Skin epidermis (tissue), 12 donors: ENCODE results near the gene ARID5B.

Source experiments
- H3K27ac ChIP-seq, 21 experiments: fragments of 200-600 bp; sonication (generic) in 11 of 21; one replicate each; pipeline ENCODE4 v1.5.0; 2020; ENCODE audit warnings: mild to moderate bottlenecking in 3 of 21, inconsistent platforms in 2 of 21, moderate library complexity in 2 of 21
- H3K4me3 ChIP-seq, 7 experiments: fragments of 200-600 bp; sonication (generic) in 2 of 7; one replicate each; pipeline ENCODE4 v1.5.0; 2020; ENCODE audit warnings: inconsistent platforms in 2 of 7, mild to moderate bottlenecking in 2 of 7, moderate library complexity in 1 of 7

The ARID5B gene

GRCh38 chr10:61902445-61903220, 1.1 kb downstream of the ARID5B start:
- peak overlapping the region; percentile 59 to 85 (median 73) for H3K4me3 ChIP-seq
- peak overlapping the region; percentile 90 to 100 (median 97) for H3K27ac ChIP-seq

- H3K4me3 ChIP-seq: peak overlapping the region; percentile 59 to 85 (median 73)
These were observed 1.9 kb downstream of the ARID5B start for GRCh38 chr10:61903221-61903927.

GRCh38 chr10:61903928-61904344, 2.4 kb downstream of the ARID5B start:
- H3K4me3 ChIP-seq: peak overlapping the region; percentile 59 to 85 (median 73)
- H3K27ac ChIP-seq: peak overlapping the region in 20 of 21 experiments; percentile 92 to 100 (median 97)

More at GRCh38 chr10:61903221-61903927, 1.9 kb downstream of the ARID5B start:
- H3K27ac ChIP-seq: peak overlapping the region; percentile 90 to 100 (median 97)

GRCh38 chr10:61904733-61905725, 3.5 kb downstream of the ARID5B start:
- Histone ChIP-seq H3K27ac (peak overlapping the region in 19 of 21 experiments; percentile 27 to 100 (median 97)), H3K4me3 (peak overlapping the region; percentile 10 to 85 (median 73))

GRCh38 chr10:61905837-61906561, 4.5 kb downstream of the ARID5B start:
- Histone ChIP-seq H3K4me3 (no peak overlapping the region), H3K27ac (peak overlapping the region in 6 of 21 experiments; percentile 35 to 98 (median 82))

GRCh38 chr10:61906562-61906901, 5.0 kb downstream of the ARID5B start:
- Histone ChIP-seq H3K4me3 (no peak overlapping the region), H3K27ac (peak overlapping the region in 3 of 21 experiments; percentile 32 to 54 (median 35))

- peak overlapping the region in 1 of 21 experiments; percentile 54 for H3K27ac ChIP-seq
These were observed 5.5 kb downstream of the ARID5B start for GRCh38 chr10:61907011-61907410.

GRCh38 chr10:61907587-61907986, 6.1 kb downstream of the ARID5B start:
- H3K27ac ChIP-seq: no peak overlapping the region

More at GRCh38 chr10:61907011-61907410, 5.5 kb downstream of the ARID5B start:
- no peak overlapping the region for H3K4me3 ChIP-seq

GRCh38 chr10:61910226-61910805, 8.8 kb downstream of the ARID5B start:
- Histone ChIP-seq H3K27ac (no peak overlapping the region), H3K4me3 (no peak overlapping the region)

More at GRCh38 chr10:61907587-61907986, 6.1 kb downstream of the ARID5B start:
- no peak overlapping the region for H3K4me3 ChIP-seq

GRCh38 chr10:61910894-61911293, 9.4 kb downstream of the ARID5B start:
- Histone ChIP-seq H3K4me3 (no peak overlapping the region), H3K27ac (no peak overlapping the region)

- no peak overlapping the region for H3K4me3 ChIP-seq
- H3K27ac ChIP-seq: no peak overlapping the region
These were observed 9.9 kb downstream of the ARID5B start for GRCh38 chr10:61911425-61911824.

- no peak overlapping the region for H3K27ac ChIP-seq
- H3K4me3 ChIP-seq: no peak overlapping the region
These were observed 11.5 kb downstream of the ARID5B start for GRCh38 chr10:61912981-61913380.

GRCh38 chr10:61918140-61918539, 16.6 kb downstream of the ARID5B start:
- H3K4me3 ChIP-seq: no peak overlapping the region
- no peak overlapping the region for H3K27ac ChIP-seq

GRCh38 chr10:61918989-61919388, 17.5 kb downstream of the ARID5B start:
- no peak overlapping the region for H3K4me3 ChIP-seq

GRCh38 chr10:61919646-61920215, 18.2 kb downstream of the ARID5B start:
- Histone ChIP-seq H3K4me3 (no peak overlapping the region), H3K27ac (no peak overlapping the region)

More at GRCh38 chr10:61918989-61919388, 17.5 kb downstream of the ARID5B start:
- H3K27ac ChIP-seq: no peak overlapping the region

- Histone ChIP-seq H3K27ac (no peak overlapping the region), H3K4me3 (no peak overlapping the region)
These were observed 19.6 kb downstream of the ARID5B start for GRCh38 chr10:61921143-61921542.

GRCh38 chr10:61923210-61923949, 21.9 kb downstream of the ARID5B start:
- H3K27ac ChIP-seq: peak overlapping the region in 1 of 21 experiments; percentile 5
- H3K4me3 ChIP-seq: no peak overlapping the region

- Histone ChIP-seq H3K4me3 (no peak overlapping the region), H3K27ac (peak overlapping the region in 1 of 21 experiments; percentile 5)
These were observed 22.4 kb downstream of the ARID5B start for GRCh38 chr10:61923950-61924274.
